NCI-H526 treated with DMSO at 0.1 percent for 48 hours (cell line): ENCODE data around the gene MGLL.

ENCODE experiments used
- DNase-seq: peaks from one replicate; lab custom pipeline; 2025; lab: John Stamatoyannopoulos, UW

Gene MGLL

DNA sequence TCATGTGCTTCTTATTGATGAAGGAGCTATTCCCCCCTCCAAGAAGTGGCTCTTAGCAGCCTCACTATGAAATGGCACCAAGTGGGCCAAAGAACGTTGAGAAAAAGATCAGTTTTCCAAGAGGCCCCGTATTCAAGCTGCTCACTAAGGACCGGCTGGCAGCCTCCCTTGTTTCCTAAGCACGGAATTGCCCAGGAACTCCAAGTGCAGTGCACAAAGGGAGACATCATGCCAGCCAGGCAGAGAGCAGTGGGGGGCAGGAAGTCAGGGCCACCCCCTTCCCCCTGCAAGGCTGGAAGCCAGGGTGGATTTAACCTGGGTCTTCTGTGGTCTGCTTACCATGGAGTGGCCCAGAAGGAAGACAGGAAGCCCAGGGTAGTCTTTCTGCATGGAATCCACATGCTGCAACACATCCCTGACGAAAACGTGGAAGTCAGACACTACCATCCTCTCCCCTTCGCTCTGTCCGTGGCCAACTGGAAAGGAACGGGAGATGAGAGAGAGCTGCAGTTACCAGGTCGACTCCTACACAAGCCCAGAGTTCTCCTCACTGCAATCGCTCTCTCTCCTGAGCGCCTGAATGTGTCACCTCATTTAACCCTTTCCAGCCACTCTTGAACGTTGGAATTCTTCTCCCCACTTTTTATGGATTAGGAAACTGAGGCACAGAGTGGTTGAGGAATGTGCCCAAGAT lies 100.1 kb downstream of the MGLL start:
- DNase-seq: no peak

DNA sequence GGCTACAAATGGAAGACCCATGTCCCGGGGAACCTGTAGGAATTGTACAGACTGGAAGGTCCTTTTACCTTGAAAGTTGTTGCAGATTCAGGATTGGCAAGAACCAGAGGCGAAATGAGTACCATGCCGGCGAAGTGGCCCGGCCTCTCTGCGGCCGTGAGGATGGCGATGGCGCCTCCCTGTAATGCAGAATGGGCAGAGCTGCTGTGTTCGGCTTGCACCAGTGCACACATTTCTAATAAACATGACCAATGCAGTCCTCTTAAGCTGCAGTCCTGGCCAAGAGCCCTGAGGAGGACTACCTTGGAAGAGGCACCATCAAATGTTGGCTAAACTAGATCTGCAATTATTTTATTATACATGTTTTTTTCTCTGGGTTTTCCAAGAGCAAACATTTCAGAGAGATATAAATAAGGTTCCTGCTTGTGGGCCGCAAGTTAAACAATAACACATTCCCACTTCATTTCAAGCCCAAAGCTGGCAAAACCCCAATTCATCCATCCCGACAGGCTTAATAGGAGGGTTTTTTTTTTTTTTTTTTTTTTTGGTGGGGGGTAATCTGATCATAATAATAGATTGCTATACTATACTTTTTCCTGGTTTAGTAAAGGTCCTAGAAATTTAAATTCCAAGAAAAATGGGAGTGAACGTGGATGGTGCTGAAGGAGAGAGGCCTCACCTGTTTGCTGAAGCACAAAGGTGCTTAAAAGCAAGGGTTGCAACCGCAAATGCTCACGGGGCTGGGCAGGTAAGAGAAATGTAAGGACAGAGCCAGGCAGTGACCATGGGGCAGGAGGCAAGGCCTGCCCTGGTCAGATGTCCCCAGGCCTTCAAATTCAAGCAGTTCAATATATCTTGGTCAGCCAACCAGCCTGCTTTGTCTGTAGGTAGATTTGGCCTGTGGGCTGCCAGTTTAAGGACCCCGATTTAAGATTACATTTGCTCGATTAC lies 101.1 kb downstream of the MGLL start:
- DNase-seq: no peak

GRCh38 chr3:127720161-127720823 lies 102.0 kb downstream of the MGLL start:
- DNase-seq: no peak

GRCh38 chr3:127719369-127719768 lies 102.9 kb downstream of the MGLL start:
- no peak for DNase-seq

GRCh38 chr3:127718916-127719290 lies 103.4 kb downstream of the MGLL start:
- DNase-seq: no peak

DNA sequence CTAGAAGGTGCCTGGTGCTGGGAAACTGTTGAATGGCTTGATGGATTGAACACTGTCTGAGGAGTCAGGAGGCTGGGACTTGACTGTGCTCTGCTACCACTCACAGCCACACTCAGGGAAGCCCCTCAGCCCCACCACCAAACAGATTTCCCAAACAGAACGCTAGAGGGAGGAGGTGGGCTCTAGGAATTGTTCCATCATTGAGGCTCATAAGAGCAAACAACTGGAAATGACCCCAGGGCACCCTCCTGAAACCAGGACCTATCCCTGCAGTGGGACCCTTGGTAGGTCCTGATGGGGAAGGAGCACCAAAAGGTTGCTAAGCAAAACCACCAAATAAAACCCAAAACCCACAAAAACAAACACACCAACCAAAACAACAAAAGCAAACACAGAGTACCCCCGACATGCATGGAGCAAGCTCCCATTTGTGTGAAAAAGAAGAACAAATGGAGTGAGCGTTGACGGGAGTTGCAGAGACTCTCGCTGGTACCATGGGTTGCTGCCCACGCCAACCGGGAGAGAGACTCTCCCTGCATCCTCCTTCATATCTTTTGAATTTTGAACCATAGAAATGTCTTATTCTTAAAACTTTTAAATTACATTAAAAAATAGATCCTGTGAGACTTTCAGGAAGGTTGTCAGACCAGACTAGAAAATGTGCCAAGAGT lies 103.9 kb downstream of the MGLL start:
- no peak for DNase-seq

DNA sequence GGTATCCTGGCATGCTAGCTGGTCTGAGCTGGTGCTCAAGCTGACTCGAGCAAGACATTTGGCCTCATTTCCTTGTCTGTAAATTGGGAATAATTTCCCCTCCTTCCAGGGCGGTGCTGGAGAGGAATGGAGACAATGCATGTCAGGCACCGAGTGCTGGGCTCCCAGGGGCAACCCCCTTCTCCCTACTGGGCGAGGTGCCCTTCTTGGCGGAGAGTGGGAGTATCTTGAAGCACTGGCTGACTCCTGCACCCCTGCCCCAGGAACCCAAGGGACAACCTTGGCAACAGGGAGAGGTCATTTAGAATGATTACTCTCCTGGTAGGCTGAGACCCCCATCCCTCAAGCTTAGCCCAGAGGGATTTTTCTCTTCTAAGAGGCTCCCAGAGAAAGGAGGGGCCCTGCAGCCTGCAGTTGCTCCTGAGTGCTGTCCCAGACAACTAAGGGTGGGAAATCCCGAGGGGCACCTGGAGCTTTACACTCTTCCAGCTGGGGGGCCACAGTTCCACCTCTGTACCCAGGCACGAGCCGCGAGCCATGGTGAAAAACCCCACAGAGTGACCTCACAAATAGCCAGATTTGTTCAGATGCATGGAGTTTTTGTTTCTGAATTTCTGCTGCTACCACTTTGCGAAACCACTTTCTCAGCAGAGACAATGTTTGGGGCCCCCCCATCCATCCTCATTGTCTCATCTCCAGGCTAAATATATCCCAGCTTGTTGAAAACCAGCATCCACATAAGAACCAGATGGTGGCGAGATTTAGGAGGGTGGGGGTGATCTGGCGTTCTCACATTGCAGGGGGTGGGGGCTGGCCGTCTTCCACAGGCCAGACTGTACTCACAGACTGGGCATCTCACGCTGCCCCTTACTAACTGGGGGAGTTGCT lies 104.7 kb downstream of the MGLL start:
- DNase-seq: no peak

DNA sequence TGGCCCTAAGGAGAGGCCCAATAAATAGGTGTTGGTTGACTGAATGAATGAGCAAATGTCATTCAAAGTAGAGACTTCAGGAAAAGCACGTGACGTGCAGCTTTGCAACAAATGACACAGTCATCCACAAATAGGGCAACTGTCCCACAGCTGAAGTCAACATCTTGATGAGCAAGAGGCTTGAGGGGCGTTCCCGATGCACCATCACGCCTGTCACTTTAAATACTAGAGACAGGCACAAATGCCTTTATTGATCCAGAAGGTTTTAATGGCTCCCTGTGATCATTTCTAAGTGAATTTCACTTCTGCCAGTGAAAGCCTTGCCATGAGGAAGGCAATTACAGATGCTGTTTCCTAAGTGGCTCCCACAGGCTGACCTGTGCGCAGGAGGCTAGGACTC lies 105.9 kb downstream of the MGLL start:
- no peak for DNase-seq

- DNase-seq: no peak
Observed at GRCh38 chr3:127715532-127715931, 106.8 kb downstream of the MGLL start.

GRCh38 chr3:127714866-127715265 lies 107.4 kb downstream of the MGLL start:
- no peak for DNase-seq

- DNase-seq: no peak
Observed at GRCh38 chr3:127714125-127714571, 108.2 kb downstream of the MGLL start.

DNA sequence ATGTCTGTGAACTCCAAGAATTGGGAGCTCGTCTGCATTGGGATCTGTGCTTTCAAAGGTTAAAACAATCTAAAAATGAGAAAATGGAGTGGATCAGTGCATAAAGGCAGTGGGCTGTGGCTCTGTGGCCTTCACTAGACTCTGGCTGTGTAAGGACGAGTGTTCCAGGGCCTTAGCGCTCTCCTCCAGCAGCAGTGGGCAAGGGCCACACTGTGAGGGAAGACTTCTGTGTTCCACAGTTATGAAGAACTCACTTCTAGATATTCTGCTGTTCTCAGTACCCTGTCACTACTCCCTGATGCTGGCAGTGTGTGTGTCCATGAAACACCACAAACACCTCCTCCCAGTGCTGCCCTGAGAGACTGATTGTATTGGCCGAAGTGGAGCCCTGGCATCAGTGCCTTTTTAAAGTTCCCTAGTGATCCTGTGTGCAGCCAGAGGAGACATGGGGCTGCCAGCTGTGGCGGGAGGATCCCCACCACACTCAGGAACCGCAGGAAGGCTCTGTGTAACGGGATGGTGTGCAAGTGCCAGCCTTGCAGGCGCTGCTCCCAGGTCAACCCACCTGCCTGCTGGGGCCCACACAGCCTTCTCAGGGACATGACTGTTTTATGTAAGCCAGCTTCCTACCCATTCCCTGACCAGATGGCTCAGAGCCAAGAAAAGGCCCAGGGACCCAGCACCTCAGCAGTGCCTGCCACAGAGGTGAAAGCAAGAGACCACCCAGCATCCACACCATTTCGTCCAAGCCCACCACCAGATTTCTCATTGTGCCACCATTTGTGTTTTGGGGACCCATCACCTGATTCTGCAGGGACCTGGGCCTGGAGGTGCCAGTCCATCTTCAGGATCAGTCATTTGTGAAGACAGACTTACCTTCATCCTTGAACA lies 109.2 kb downstream of the MGLL start:
- no peak for DNase-seq

- DNase-seq: no peak
Observed at GRCh38 chr3:127712461-127712860, 109.9 kb downstream of the MGLL start.

- no peak for DNase-seq
Observed at GRCh38 chr3:127711896-127712295, 110.4 kb downstream of the MGLL start.

DNA sequence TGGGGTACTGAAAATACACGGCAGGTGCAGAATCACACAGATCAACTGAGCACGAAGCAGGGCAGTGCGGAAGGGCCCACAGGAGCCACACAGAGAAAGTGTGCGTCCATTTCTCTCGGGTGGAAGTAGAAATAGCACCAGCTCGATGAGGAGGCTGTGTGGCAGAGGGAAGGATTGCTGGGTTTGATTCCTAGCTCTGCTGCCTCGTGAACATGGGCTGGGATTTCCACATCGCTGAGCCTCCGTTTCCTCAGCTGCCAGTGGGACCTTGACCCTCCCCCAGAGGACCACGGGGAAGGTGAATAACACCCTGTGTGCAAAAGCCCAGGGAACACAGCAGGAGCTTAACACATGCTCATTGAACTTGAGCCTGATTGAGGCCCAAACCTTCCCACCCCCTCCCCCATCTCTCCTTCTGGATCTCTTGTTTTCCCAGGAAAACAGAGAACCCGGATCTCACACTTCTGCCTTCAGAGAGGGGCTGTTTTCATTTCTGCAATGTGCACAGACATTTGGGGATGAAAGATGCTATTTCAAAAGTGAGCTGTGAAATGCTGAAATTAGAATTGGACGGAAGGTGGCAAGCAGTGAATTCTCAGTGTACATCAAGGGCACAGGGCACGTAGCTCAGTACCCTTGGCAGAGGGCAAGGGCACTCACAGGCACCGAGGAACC lies 111.2 kb downstream of the MGLL start:
- no peak for DNase-seq

DNA sequence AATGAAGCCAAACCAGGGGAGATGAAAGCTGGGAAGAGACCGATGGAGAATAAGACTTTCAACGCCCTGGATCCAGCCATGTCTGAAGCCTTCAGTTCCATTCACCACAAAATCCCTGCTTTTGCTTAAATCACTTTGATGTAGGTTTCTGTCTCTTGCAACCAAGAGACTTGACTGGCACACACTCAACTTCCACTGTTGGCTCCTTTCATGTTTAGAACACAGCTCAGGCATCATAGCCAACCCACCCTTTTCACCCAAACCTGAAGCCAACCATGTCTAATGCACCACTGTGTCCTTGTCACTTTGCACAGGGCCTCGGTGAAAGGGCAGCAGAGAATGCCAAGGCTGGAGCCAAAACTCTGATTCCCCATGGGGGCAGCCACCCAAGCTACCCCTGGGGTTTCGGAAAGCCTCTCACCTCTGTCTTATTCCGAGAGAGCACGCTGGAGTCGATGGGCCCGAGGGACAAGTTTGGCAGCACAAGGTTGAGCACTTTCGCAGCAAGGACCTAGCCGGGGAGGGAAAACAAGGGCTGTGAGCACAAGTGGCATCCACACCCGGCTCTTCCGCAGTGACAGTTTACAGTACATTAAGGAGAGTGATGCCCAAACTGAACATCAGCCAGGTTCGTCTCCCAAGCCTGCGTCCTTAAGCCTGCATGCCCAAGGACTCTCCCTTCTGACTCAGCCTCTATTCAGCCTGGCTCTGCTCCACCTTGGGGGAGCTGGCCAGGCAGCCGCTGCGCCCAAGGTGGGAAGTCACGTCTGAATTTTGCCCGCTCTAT lies 112.0 kb downstream of the MGLL start:
- no peak for DNase-seq

DNA sequence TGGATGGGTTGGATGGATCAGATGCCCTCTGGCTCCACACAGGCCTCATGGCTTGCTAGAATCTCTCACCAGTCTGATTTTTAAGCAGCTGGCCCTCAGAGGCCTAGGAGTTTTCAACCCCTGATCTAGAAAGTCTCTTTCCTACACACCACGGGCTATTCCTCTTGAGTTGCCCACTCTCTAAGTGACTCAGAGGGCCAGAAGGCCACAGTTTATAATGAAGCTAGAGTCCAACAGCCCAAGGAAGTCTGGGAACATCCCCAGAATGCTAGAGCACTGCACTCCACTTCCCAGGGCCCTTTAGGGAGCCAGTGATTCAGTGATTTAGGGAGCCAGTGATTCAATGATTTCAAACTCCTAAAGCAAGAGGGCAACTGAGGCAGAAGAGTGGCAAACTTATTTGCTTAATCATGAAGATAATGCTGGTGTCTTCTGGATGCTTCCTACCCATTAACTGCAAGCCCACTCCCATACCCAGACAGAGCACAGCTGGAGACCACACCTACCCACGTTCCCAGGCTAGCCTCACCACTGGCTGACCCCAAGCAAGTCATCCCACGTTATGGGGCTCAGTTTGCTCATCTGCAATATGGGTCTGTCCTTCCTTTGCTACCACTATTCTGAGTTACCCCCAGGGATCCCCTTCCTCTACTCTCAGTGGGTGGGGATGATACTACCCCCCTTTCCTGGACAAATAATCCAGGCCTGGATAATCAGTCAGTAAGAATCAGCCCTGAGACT lies 112.8 kb downstream of the MGLL start:
- DNase-seq: no peak

GRCh38 chr3:127708837-127709236 lies 113.5 kb downstream of the MGLL start:
- DNase-seq: no peak
